IMR-90 (cell line): ENCODE data around the gene ADPRS. TPM values are rescaled to one million over a fixed set of nuclear protein-coding genes. Genes with fewer than 3 reads are reported as not detected.

Experiments
- ATAC-seq: fragments of 200-7000 bp; cut with Tn5 transposase; 2 replicates; pipeline ENCODE4 v1.9.1; 2020; ENCODE audit warnings: low read depth, mild to moderate bottlenecking, moderate library complexity
- BruUV-seq: library from RNA; stranded (reverse); fragments of 400-500 nt; replicated peaks from 2 replicates; lab custom pipeline; 2021; lab: Mats Ljungman, UMichigan
- CTCF ChIA-PET: fragments of 300-600 bp; formaldehyde crosslinking; extraction: SDS; loops from one replicate; lab custom pipeline; 2021; ENCODE audit warnings: antibody characterized with exemption; lab: Yijun Ruan, JAX
- POLR2A ChIA-PET: fragments of 300-600 bp; sonication (Branson Sonifier 250); formaldehyde crosslinking; loops from one replicate; lab custom pipeline; 2022; ENCODE audit warnings: antibody characterized with exemption; ENCODE audit not compliant: unreplicated experiment; lab: Charles Lee
- DNase-seq: peaks from one replicate; pipeline ENCODE4 v3.0.0; 2013
- H2AFZ ChIP-seq: replicated peaks from 2 replicates; pipeline ENCODE3; 2013; ENCODE audit warnings: low read length, mild to moderate bottlenecking; ENCODE audit not compliant: poor library complexity
- H2AK5ac ChIP-seq: 2 replicates; pipeline ENCODE4 v1.6.1; 2013; ENCODE audit warnings: low read depth, low read length, inconsistent platforms
- H2AK9ac ChIP-seq: replicated peaks from 2 replicates; pipeline ENCODE3; 2013; ENCODE audit warnings: mild to moderate bottlenecking, low read depth, low read length, moderate library complexity; ENCODE audit not compliant: poor library complexity
- H2BK120ac ChIP-seq: 2 replicates; pipeline ENCODE4 v1.6.1; 2013; ENCODE audit warnings: low read depth, low read length, inconsistent platforms
- H2BK15ac ChIP-seq: 3 replicates; pipeline ENCODE4 v1.6.1; 2013; ENCODE audit warnings: low read depth, low read length, inconsistent platforms
- H2BK20ac ChIP-seq: 2 replicates; pipeline ENCODE4 v1.6.1; 2013; ENCODE audit warnings: low read depth, mild to moderate bottlenecking, inconsistent platforms, low read length, moderate library complexity
- H2BK5ac ChIP-seq: 2 replicates; pipeline ENCODE4 v1.6.1; 2013; ENCODE audit warnings: mild to moderate bottlenecking, low read depth, low read length, inconsistent platforms; ENCODE audit not compliant: poor library complexity, severe bottlenecking
- H3K14ac ChIP-seq: replicated peaks from 2 replicates; pipeline ENCODE4 v1.6.1; 2013; ENCODE audit warnings: low read depth, low read length, inconsistent platforms
- H3K18ac ChIP-seq: 2 replicates; pipeline ENCODE4 v1.6.1; 2013; ENCODE audit warnings: low read depth, low read length, control low read depth
- H3K23ac ChIP-seq: 2 replicates; pipeline ENCODE4 v1.6.1; 2013; ENCODE audit warnings: low read depth, low read length, inconsistent platforms
- H3K27ac ChIP-seq: 2 replicates; pipeline ENCODE4 v1.5.1; 2013; ENCODE audit warnings: mild to moderate bottlenecking, control low read depth, low read length; ENCODE audit not compliant: insufficient read depth
- H3K27me3 ChIP-seq: 2 replicates; pipeline ENCODE4 v1.6.1; 2013; ENCODE audit warnings: low read length; ENCODE audit not compliant: control insufficient read depth, insufficient read depth
- H3K36me3 ChIP-seq: 2 replicates; pipeline ENCODE4 v1.6.1; 2013; ENCODE audit warnings: low read length, mixed read lengths; ENCODE audit not compliant: control insufficient read depth, insufficient read depth
- H3K4ac ChIP-seq: 2 replicates; pipeline ENCODE4 v1.6.1; 2013; ENCODE audit warnings: low read depth, low read length, inconsistent platforms
- H3K4me1 ChIP-seq: 2 replicates; pipeline ENCODE4 v1.6.1; 2013; ENCODE audit warnings: low read length, mixed read lengths; ENCODE audit not compliant: control insufficient read depth, insufficient read depth
- H3K4me2 ChIP-seq: 2 replicates; pipeline ENCODE4 v1.6.1; 2013; ENCODE audit warnings: low read depth, mild to moderate bottlenecking, control low read depth, low read length, moderate library complexity
- H3K4me3 ChIP-seq: 2 replicates; pipeline ENCODE4 v1.5.1; 2013; ENCODE audit warnings: low read depth, mild to moderate bottlenecking, control low read depth, low read length, moderate library complexity; ENCODE audit not compliant: insufficient read depth
- H3K56ac ChIP-seq: 2 replicates; pipeline ENCODE4 v1.6.1; 2013; ENCODE audit warnings: low read length, inconsistent platforms; ENCODE audit not compliant: insufficient read depth; ENCODE audit errors: extremely low read depth
- H3K79me1 ChIP-seq, 2 experiments: 2 replicates each; pipeline ENCODE4 v1.6.1; 2013; ENCODE audit warnings: low read length in 2 of 2, inconsistent platforms in 1 of 2, low read depth in 1 of 2
- H3K9ac ChIP-seq: 2 replicates; pipeline ENCODE4 v1.6.1; 2013; ENCODE audit warnings: low read depth, low read length, control low read depth
- H3K9me1 ChIP-seq: 2 replicates; pipeline ENCODE4 v1.6.1; 2013; ENCODE audit warnings: low read length, inconsistent platforms; ENCODE audit not compliant: insufficient read depth
- H3K9me3 ChIP-seq: 2 replicates; pipeline ENCODE4 v1.6.1; 2013; ENCODE audit warnings: low read length; ENCODE audit not compliant: control insufficient read depth, insufficient read depth
- H4K20me1 ChIP-seq: 2 replicates; pipeline ENCODE4 v1.6.1; 2013; ENCODE audit warnings: low read length, inconsistent platforms; ENCODE audit not compliant: insufficient read depth
- H4K5ac ChIP-seq: 2 replicates; pipeline ENCODE4 v1.6.1; 2013; ENCODE audit warnings: mild to moderate bottlenecking, low read depth, low read length, control low read depth
- H4K8ac ChIP-seq, 2 experiments: 2 replicates each; pipeline ENCODE4 v1.6.1; 2013; ENCODE audit warnings: low read depth in 2 of 2, low read length in 2 of 2, control low read depth in 1 of 2, inconsistent platforms in 1 of 2
- H4K91ac ChIP-seq: 2 replicates; pipeline ENCODE4 v1.6.1; 2013; ENCODE audit warnings: low read depth, low read length, inconsistent platforms; ENCODE audit not compliant: insufficient read depth
- BHLHE40 ChIP-seq: fragments of 150-350 bp; IDR thresholded peaks from 2 replicates; pipeline ENCODE4 v1.6.1; 2016; ENCODE audit warnings: mild to moderate bottlenecking, low read depth, low read length
- CHD1 ChIP-seq: IDR thresholded peaks from 2 replicates; pipeline ENCODE4 v1.6.1; 2012; ENCODE audit warnings: low read depth, low read length, improper control_type of control experiment
- FOS ChIP-seq: fragments of 150-350 bp; IDR thresholded peaks from 2 replicates; pipeline ENCODE4 v1.6.1; 2016; ENCODE audit warnings: low read depth, low read length
- MAFK ChIP-seq: IDR thresholded peaks from 2 replicates; pipeline ENCODE4 v1.6.1; 2012; ENCODE audit warnings: low read depth, low read length, improper control_type of control experiment
- MAZ ChIP-seq: IDR thresholded peaks from 2 replicates; pipeline ENCODE4 v1.6.1; 2012; ENCODE audit warnings: low read depth, mild to moderate bottlenecking, low read length, improper control_type of control experiment, moderate library complexity, borderline replicate concordance
- MXI1 ChIP-seq: IDR thresholded peaks from 2 replicates; pipeline ENCODE4 v1.6.1; 2012; ENCODE audit warnings: low read depth, mild to moderate bottlenecking, low read length, moderate library complexity, borderline replicate concordance
- NFE2L2 ChIP-seq: fragments of 150-350 bp; IDR thresholded peaks from 2 replicates; pipeline ENCODE4 v1.6.1; 2016; ENCODE audit warnings: low read depth, mild to moderate bottlenecking, low read length
- POLR2A ChIP-seq: IDR thresholded peaks from 2 replicates; pipeline ENCODE4 v1.6.1; 2012; ENCODE audit warnings: mild to moderate bottlenecking, low read depth, low read length
- RCOR1 ChIP-seq: IDR thresholded peaks from 2 replicates; pipeline ENCODE4 v1.6.1; 2012; ENCODE audit warnings: mild to moderate bottlenecking, low read length, improper control_type of control experiment; ENCODE audit not compliant: insufficient replicate concordance
- SMC3 ChIP-seq: fragments of 150-350 bp; IDR thresholded peaks from 2 replicates; pipeline ENCODE4 v1.6.1; 2016; ENCODE audit warnings: low read depth, mild to moderate bottlenecking, antibody characterized with exemption, low read length, moderate library complexity
- USF2 ChIP-seq: fragments of 150-350 bp; IDR thresholded peaks from 2 replicates; pipeline ENCODE4 v1.6.1; 2017; ENCODE audit warnings: mild to moderate bottlenecking, antibody characterized with exemption, low read length, low read depth
- WGBS, 2 experiments: methylation state at CpG; one replicate each; pipeline versions ENCODE4 v1.1.5 to v1.1.7; 2013; ENCODE audit warnings: missing lambda C conversion rate in 2 of 2; ENCODE audit not compliant: insufficient read length in 1 of 2; ENCODE audit errors: extremely low coverage in 2 of 2; 5-methylcytosine and 5-hydroxymethylcytosine counted together
- dilution Hi-C: fragments of 300-500 bp; cut with HindIII; formaldehyde crosslinking; loops from one replicate; pipeline ENCODE4 v1.14.3; 2018; ENCODE audit warnings: low sequenced_read_pairs; ENCODE audit not compliant: unreplicated experiment
- in situ Hi-C: fragments of 300-500 bp; cut with MboI; formaldehyde crosslinking; loops from 3 replicates; pipeline ENCODE4 v1.14.3; 2019; ENCODE audit warnings: low sequenced_read_pairs, inconsistent platforms, mixed read lengths
- intact Hi-C: fragments of 100-400 bp; cut with micrococcal nuclease; formaldehyde crosslinking; loops from 2 replicates; pipeline ENCODE4 v1.10.0; 2022
- polyA plus RNA-seq, 3 experiments: library from polyadenylated mRNA; depleted of rRNA; stranded (reverse); fragments of >200 nt; gene quantifications; 2 replicates each; pipeline ENCODE4 v1.2.3, GENCODE V29; 2012; ENCODE audit warnings: low replicate concordance in 1 of 3
- total RNA-seq: library from RNA; depleted of rRNA; stranded (reverse); fragments of >200 nt; gene quantifications from 2 replicates; pipeline ENCODE4 v1.2.3, GENCODE V29; 2012
- TF ChIP-seq, protein P1 (sequence below): conservative IDR thresholded peaks from 2 replicates; pipeline ENCODE4 v1.5.1; 2012; ENCODE audit warnings: mild to moderate bottlenecking, low read depth, low read length, improper control_type of control experiment

The ADPRS gene
- total and polyA plus RNA-seq, 2 of the 4 experiments (the other 2 are of a cell fraction), result 31.0 to 37.2 TPM

GRCh38 chr1:36091698-36092097 lies 3.0 kb downstream of the ADPRS start:
- no peak overlapping the region for H2AK5ac ChIP-seq
- H2AK9ac ChIP-seq, result no peak overlapping the region
- H3K18ac ChIP-seq, result no peak overlapping the region
- intact Hi-C loops, result no loop called here
- DNase-seq, result no peak
- H3K27ac ChIP-seq, result no peak overlapping the region
- peaks cover 7% of the 10 kb centered on the region; the same call in 1 of the 2 replicates for H4K20me1 ChIP-seq
- no peak overlapping the region for H4K91ac ChIP-seq
- POLR2A ChIA-PET, result no interaction called here
- no peak overlapping the region for H3K56ac ChIP-seq
- H2BK120ac ChIP-seq, result no peak overlapping the region
- H3K9me1 ChIP-seq, result peaks cover 5% of the 10 kb centered on the region; the same call in 1 of the 2 replicates
- no peaks in the 10 kb centered on the region for H3K9me3 ChIP-seq
- no peak for ATAC-seq
- peaks cover 38 to 47% of the 10 kb centered on the region in 2 experiments for H3K79me1 ChIP-seq
- H3K4ac ChIP-seq, result no peak overlapping the region
- no peak overlapping the region for H2BK5ac ChIP-seq
- no peak overlapping the region for H2BK15ac ChIP-seq
- no peak overlapping the region for H3K14ac ChIP-seq
- no TSS peak for BruUV-seq
- dilution Hi-C loops, result no loop called here
- H4K8ac ChIP-seq, result no peak overlapping the region
- H3K4me2 ChIP-seq, result no peak overlapping the region
- no peak overlapping the region for H3K4me3 ChIP-seq
- H3K27me3 ChIP-seq, result no peaks in the 10 kb centered on the region
- H2BK20ac ChIP-seq, result no peak overlapping the region
- CTCF ChIA-PET, result interaction anchor here (0.6 kb wide), 1 partner anchor 121 kb away, joined by 3 read pairs; no protein-coding TSS in a partner anchor
- no peak overlapping the region for H4K5ac ChIP-seq
- no peak overlapping the region for H2AFZ ChIP-seq
- no peak overlapping the region for H3K23ac ChIP-seq
- no peak overlapping the region for H3K9ac ChIP-seq
- H3K36me3 ChIP-seq, result peaks cover 35% of the 10 kb centered on the region
- peaks cover 2% of the 10 kb centered on the region; the same call in 1 of the 2 replicates for H3K4me1 ChIP-seq
- in situ Hi-C loops, result no loop called here
- TF ChIP-seq FOS (no peak), POLR2A (no peak), USF2 (no peak), SMC3 (no peak), MXI1 (no peak), MAZ (no peak), MAFK (no peak), RCOR1 (no peak), NFE2L2 (no peak), CHD1 (no peak), BHLHE40 (no peak)
- TF ChIP-seq, protein P1, sequence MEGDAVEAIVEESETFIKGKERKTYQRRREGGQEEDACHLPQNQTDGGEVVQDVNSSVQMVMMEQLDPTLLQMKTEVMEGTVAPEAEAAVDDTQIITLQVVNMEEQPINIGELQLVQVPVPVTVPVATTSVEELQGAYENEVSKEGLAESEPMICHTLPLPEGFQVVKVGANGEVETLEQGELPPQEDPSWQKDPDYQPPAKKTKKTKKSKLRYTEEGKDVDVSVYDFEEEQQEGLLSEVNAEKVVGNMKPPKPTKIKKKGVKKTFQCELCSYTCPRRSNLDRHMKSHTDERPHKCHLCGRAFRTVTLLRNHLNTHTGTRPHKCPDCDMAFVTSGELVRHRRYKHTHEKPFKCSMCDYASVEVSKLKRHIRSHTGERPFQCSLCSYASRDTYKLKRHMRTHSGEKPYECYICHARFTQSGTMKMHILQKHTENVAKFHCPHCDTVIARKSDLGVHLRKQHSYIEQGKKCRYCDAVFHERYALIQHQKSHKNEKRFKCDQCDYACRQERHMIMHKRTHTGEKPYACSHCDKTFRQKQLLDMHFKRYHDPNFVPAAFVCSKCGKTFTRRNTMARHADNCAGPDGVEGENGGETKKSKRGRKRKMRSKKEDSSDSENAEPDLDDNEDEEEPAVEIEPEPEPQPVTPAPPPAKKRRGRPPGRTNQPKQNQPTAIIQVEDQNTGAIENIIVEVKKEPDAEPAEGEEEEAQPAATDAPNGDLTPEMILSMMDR, result no peak
- WGBS, 2 experiments, result 89% methylated on average over 4 of the region's 13 CpGs; no CpG with 5 or more reads in 1 of the 2 experiments
